ENCODE data around the gene ARPC5L.

GRCh38 chr9:124880501-124880900 lies 18.6 kb downstream of the ARPC5L start:
- TF ChIP-seq CBX5 (IDR thresholded peaks at IDR 0.05; ENCODE audit: low read depth, low read length) (no peak), POLR2A (IDR thresholded peaks at IDR 0.05; ENCODE audit: control extremely low read depth in 1 of 2, low read depth in 2 of 2, low read length in 2 of 2) (no peak), YY1 (IDR thresholded peaks at IDR 0.05; ENCODE audit: low read depth, low read length) (no peak), SUZ12 (IDR thresholded peaks at IDR 0.05; ENCODE audit: low read length) (no peak), BACH1 (IDR thresholded peaks at IDR 0.05; ENCODE audit: low read length) (no peak), CHD1 (IDR thresholded peaks at IDR 0.05; ENCODE audit: low read depth, low read length) (no peak), CEBPB (IDR thresholded peaks at IDR 0.05; ENCODE audit: low read depth, low read length) (no peak), MAX (IDR thresholded peaks at IDR 0.05) (no peak), GABPA (IDR thresholded peaks at IDR 0.05; ENCODE audit: borderline replicate concordance, insufficient read depth, low read length) (0 out of 2 replicates have a peak, but pooled peaks have one; percentile 7), E2F6 (IDR thresholded peaks at IDR 0.05) (no peak)

Measured in H1 (cell line).